ENCODE measurements around the gene NTNG2.

- no peak for TF ChIP-seq RBBP5 (conservative IDR thresholded peaks at IDR 0.05)
- no peak for TF ChIP-seq YY1 (IDR thresholded peaks at IDR 0.05; ENCODE audit: low read depth, low read length)
- no peak for TF ChIP-seq RFX5 (IDR thresholded peaks at IDR 0.05; ENCODE audit: low read depth, low read length)
- TF ChIP-seq HDGF (IDR thresholded peaks at IDR 0.05) = no peak
- no peak for TF ChIP-seq HDAC6 (IDR thresholded peaks at IDR 0.05; ENCODE audit: unreplicated experiment)
- no peak for TF ChIP-seq CTCF (IDR thresholded peaks at IDR 0.05 in 2 of 3, conservative IDR thresholded peaks at IDR 0.05 in 1 of 3; ENCODE audit: control insufficient read depth in 2 of 3, extremely low read depth in 1 of 3, insufficient read depth in 1 of 3, low read depth in 3 of 3, low read length in 3 of 3)
- TF ChIP-seq POLR2A (IDR thresholded peaks at IDR 0.05; ENCODE audit: low read depth, low read length) = no peak
These were observed 127.1 kb downstream of the NTNG2 start for GRCh38 chr9:132288966-132289365.
